Measurements from ENCODE around the gene MARVELD3. TPM values are rescaled to one million over a fixed set of nuclear protein-coding genes. Genes with fewer than 3 reads are reported as not detected.
A peak's percentile ranks its signal among the peaks of the same experiment; 100 is the strongest.

The MARVELD3 gene
- total RNA-seq, 1 donor from 2014 or later = 17.0 TPM

GRCh38 chr16:71658771-71659170, 32.8 kb downstream of the MARVELD3 start:
- H3K27ac Mint-ChIP-seq = no peak overlapping the region
- no peaks in the 10 kb centered on the region for H3K4me1 Mint-ChIP-seq (ENCODE audit: unreplicated experiment)
- no peaks in the 10 kb centered on the region for H3K9me3 Mint-ChIP-seq
- TF ChIP-seq CTCF (conservative IDR thresholded peaks at IDR 0.05) = no peak
- peaks cover 27% of the 10 kb centered on the region for H3K36me3 Mint-ChIP-seq
- no peaks in the 10 kb centered on the region for H3K27me3 Mint-ChIP-seq
- no peak for DNase-seq (ENCODE audit: extremely low spot score, unreplicated experiment)
- H3K4me3 Mint-ChIP-seq = no peak overlapping the region

GRCh38 chr16:71659471-71659870, 33.5 kb downstream of the MARVELD3 start:
- Mint-ChIP-seq H3K4me3 (no peak overlapping the region), H3K4me1 (ENCODE audit: unreplicated experiment) (no peaks in the 10 kb centered on the region), H3K9me3 (no peaks in the 10 kb centered on the region), H3K36me3 (peaks cover 32% of the 10 kb centered on the region), H3K27me3 (no peaks in the 10 kb centered on the region), H3K27ac (no peak overlapping the region)
- no peak for DNase-seq (ENCODE audit: extremely low spot score, unreplicated experiment)
- TF ChIP-seq CTCF (conservative IDR thresholded peaks at IDR 0.05) = no peak

GRCh38 chr16:71666264-71666663, 40.3 kb downstream of the MARVELD3 start:
- Mint-ChIP-seq H3K4me1 (ENCODE audit: unreplicated experiment) (no peaks in the 10 kb centered on the region), H3K27ac (peak overlapping the region; percentile 42), H3K4me3 (no peak overlapping the region), H3K9me3 (no peaks in the 10 kb centered on the region), H3K27me3 (no peaks in the 10 kb centered on the region), H3K36me3 (peaks cover 10% of the 10 kb centered on the region)
- no peak for DNase-seq (ENCODE audit: extremely low spot score, unreplicated experiment)
- no peak for TF ChIP-seq CTCF (conservative IDR thresholded peaks at IDR 0.05)

GRCh38 chr16:71666928-71667707, 41.1 kb downstream of the MARVELD3 start:
- TF ChIP-seq CTCF (conservative IDR thresholded peaks at IDR 0.05) = no peak
- Mint-ChIP-seq H3K36me3 (peaks cover 14% of the 10 kb centered on the region), H3K9me3 (no peaks in the 10 kb centered on the region), H3K4me1 (ENCODE audit: unreplicated experiment) (no peaks in the 10 kb centered on the region), H3K4me3 (no peak overlapping the region), H3K27ac (peak overlapping the region; percentile 22), H3K27me3 (no peaks in the 10 kb centered on the region)
- no peak for DNase-seq (ENCODE audit: extremely low spot score, unreplicated experiment)

GRCh38 chr16:71669926-71670536, 44.0 kb downstream of the MARVELD3 start:
- peaks cover 12% of the 10 kb centered on the region for H3K36me3 Mint-ChIP-seq
- no peak overlapping the region for H3K27ac Mint-ChIP-seq
- H3K4me1 Mint-ChIP-seq (ENCODE audit: unreplicated experiment) = no peaks in the 10 kb centered on the region
- no peak for TF ChIP-seq CTCF (conservative IDR thresholded peaks at IDR 0.05)
- DNase-seq (ENCODE audit: extremely low spot score, unreplicated experiment) = no peak
- no peaks in the 10 kb centered on the region for H3K9me3 Mint-ChIP-seq
- no peak overlapping the region for H3K4me3 Mint-ChIP-seq
- H3K27me3 Mint-ChIP-seq = no peaks in the 10 kb centered on the region

Data from type B pancreatic cell (in vitro differentiated cells).